Activated CD4-positive, alpha-beta T cell treated with anti-CD3 and anti-CD28 coated beads, Interleukin-2, amount 50 U/mL, for 1 hour (primary cell): Measurements from ENCODE around the gene DNAJC10.
"Not testable (repeated sequence)": the region's sequence is repeated elsewhere in the genome, so short reads cannot be mapped to it uniquely, and the experiment has no call there.

Source experiments
- DNase-seq: peaks from one replicate; pipeline ENCODE4 v3.0.0-alpha.2; 2020

The DNAJC10 gene

GRCh38 chr2:182726473-182726872, 10.4 kb downstream of the DNAJC10 start:
- DNase-seq: no peak

DNA sequence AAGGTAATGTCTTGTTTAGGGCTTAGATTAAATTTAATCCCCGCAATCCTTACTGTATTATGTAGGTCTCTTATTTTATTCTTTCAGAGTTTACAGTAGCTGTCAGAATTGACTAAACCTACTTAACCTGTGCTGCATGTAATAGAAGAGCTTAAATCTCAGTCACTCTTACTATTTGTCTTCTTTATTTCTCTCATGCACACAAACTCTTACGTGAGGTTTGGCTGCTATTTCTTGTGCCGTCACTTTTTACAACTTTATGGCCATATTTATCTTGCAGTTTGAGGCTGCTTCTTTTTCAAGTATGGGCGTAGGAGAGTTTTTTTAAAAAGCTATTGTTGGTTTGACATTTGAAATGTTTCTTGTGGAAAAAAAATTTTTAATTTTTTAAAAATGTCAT, 12.0 kb downstream of the DNAJC10 start:
- DNase-seq: no peak

DNA sequence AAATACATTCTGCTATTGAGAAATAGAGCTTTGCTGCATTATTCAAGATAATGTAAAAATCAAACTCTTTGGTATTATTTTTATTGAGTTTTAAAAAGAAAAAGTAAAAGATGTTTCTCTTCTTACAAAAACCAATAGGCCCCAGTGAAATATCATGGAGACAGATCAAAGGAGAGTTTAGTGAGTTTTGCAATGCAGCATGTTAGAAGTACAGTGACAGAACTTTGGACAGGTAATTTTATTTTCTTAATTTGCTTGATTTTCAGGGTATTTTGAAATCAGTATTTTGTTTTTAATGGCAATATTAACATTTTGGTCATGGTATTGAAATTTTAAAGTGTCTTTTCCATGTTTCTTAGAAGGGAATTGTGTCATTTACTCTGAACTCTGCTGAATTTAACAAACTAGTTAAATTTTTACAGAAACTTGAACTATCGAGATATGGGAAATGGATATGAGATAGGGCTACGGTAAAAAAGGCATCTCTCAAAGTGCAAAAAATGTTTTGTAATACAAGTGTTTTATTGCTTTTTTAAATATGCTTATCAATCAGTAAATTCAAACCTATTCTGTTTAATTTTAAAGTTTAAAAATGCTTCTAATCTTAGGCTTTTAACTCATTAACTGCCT, 13.8 kb downstream of the DNAJC10 start:
- DNase-seq: no peak

- DNase-seq: no peak
Observed at GRCh38 chr2:182730486-182730885, 14.4 kb downstream of the DNAJC10 start.

- DNase-seq: no peak
Observed at GRCh38 chr2:182732736-182733135, 16.7 kb downstream of the DNAJC10 start.

DNA sequence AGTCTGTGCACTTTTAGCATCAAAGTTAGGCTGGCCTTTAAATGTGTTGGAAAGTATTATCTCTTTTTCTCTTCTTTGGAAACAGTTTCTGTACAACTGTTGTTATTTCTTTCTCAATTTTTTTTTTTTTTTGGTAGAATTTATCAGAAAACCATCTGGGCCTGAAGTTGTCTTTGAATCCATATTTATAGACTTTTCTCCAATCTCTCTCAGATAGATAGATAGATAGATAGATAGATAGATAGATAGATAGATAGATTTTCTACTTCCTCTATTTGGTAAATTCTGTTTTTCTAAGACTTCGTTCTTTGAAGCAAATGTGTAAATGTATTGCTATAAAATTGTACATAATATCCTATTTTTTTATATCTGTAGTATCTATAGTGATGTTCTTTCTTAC, 17.5 kb downstream of the DNAJC10 start:
- DNase-seq: no peak

DNA sequence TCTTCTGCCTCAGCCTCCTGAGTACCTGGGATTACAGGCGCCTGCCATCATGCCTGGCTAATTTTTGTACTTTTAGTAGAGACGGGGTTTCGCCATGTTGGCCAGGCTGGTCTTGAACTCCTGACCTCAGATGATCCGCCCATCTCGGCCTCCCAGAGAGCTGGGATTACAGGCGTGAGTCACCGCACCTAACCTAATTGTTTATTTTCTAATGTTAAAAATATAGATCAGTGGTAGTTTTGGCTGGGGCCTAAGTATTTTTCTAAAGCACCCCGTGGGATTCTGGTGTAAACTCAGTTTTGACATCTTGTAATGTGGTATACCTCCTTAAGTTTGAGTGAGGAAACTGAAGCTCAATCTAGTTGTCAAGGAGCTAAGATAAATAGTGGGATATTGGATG, 20.8 kb downstream of the DNAJC10 start:
- DNase-seq: not testable (repeated sequence)

GRCh38 chr2:182740701-182741100, 24.6 kb downstream of the DNAJC10 start:
- no peak for DNase-seq

GRCh38 chr2:182741620-182742019, 25.6 kb downstream of the DNAJC10 start:
- DNase-seq: no peak

- DNase-seq: no peak
Observed at GRCh38 chr2:182744490-182744889, 28.4 kb downstream of the DNAJC10 start.

DNA sequence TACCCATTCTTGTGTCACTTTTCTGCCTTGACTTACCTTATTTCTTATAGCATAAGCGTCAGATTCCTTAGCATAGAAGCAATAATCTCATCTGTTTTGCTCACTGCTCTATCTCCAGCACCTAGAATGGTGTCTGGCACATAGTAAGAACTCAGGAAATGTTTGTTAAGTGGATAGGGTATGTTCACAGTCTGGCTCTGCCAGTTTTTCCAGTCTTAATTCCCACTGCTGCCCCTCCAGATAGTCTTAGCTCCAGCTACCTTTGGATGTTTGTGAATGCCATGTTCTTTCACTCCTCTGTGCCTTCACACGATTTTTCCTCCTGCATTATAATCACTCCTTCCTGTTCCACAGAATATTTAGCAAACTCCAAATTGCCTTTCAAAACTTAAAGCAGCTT, 29.0 kb downstream of the DNAJC10 start:
- DNase-seq: no peak

GRCh38 chr2:182745894-182746293, 29.8 kb downstream of the DNAJC10 start:
- not testable (repeated sequence) for DNase-seq

- no peak for DNase-seq
Observed at GRCh38 chr2:182754231-182754630, 38.2 kb downstream of the DNAJC10 start.

GRCh38 chr2:182758379-182758778, 42.3 kb downstream of the DNAJC10 start:
- no peak for DNase-seq

DNA sequence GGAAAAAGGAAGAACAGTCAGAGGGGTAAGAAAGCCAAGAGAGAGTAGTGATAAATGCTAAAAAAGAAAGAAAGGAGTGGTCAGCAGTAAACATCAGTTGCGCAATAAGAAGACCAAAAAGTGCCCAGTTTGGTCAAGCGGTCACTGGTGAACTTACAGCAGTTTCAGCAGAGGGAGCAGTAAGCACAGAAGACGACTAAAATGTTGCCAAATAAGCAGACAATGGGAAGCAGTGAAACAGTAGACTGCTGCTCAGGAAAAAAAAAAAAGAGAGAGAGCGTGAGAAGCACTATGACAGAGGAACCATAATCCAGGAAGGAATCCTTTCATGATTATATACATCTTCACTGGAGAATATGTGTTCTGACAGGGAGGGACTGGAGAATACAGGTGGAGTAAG, 45.8 kb downstream of the DNAJC10 start:
- no peak for DNase-seq

DNA sequence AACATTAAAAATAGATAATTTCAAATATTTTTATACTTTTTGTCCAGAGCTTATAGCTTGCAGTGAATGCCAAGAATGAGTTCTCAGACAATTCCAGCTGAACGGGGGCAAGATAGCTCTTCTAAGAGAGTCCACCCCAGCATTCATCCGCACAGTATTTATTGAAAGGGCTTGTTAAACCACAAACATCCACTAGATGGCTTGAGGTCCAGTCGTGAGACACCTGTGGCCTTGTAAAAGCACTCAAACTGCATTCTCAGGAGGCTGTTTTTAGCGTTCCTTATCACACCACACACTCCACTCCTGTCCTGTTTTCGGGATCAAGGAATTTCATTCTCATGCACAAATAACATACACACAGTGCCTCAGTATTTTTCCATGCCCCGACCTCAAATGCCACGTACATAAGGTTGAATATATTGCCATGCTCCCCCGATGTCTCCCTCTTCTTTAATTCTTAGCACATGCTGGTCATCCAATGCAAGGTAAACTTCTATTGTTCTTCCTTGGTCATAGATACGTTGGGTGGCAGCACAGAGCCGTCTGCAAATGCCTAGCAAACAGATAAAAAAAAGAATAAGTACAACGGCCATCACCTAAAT, 47.4 kb downstream of the DNAJC10 start:
- no peak for DNase-seq

DNA sequence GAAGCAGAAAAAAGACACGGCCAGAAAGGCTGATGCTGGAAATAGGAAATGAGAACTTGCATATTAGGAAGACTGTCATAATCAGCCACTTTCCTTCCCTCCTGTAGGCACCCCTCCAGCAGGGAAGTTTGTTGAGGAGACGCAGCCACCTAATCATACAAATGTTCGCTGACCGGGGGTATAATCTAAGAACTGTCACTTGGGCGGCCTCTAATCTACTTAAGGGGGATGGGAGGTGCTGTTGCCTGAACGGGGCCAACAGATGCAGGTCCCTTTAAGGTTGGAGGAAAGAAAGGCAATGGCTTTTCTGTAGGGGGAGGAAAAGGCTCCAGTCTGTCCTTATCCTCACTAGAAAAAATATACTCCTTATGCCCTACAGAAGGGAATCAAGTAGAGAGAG, 50.6 kb downstream of the DNAJC10 start:
- DNase-seq: no peak

DNA sequence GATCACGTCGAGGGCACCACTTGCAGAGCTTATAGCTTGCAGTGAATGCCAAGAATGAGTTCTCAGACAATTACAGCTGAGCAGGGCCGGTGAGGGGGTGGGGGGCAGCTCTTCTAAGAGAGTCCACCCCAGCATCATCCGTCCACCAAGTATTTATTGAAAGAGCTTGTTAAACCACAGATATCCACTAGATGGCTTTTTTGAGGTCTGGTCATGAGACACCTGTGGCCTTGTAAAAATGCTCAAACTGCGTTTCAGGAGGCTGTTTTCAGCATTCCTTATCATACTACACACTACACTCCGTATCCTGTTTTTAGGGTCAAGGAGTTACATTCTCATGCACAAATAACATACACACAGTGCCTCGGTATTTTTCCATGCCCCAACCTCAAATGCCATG, 51.5 kb downstream of the DNAJC10 start:
- DNase-seq: no peak

DNA sequence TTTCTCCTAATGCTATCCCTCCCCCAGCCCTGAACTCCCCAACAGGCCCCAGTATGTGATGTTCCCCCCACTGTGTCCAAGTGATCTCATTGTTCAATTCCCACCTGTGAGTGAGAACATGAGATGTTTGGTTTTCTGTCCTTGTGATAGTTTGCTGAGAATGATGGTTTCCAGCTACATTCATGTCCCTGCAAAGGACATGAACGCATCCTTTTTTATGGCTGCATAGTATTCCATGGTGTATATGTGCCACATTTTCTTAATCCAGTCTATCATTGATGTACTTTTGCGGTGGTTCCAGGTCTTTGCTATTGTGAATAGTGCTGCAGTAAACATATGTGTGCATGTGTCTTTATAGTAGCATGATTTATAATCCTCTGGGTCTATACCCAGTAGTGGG, 52.9 kb downstream of the DNAJC10 start:
- DNase-seq: not testable (repeated sequence)

DNA sequence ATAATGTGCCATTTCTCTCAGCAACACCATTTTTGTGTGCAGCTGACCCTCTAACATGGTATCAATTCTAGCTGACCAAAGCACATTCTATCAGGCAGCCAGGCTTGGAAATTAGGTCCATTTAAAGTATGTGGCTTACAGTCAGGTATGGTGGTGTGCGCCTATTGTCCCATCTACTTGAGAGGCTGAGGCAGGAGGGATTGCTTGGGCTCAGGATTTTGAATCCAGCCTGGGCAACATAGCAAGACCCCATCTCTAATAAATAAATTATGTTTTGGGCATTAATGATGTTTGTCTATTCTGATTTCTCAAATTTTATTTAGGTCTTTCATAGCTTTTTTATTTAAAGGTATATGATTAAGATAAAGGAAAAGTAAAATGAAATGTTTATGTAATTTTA, 63.3 kb downstream of the DNAJC10 start:
- DNase-seq: no peak

- DNase-seq: not testable (repeated sequence)
Observed at GRCh38 chr2:182781099-182781498, 65.0 kb downstream of the DNAJC10 start.

- not testable (repeated sequence) for DNase-seq
Observed at GRCh38 chr2:182782686-182783085, 66.6 kb downstream of the DNAJC10 start.

GRCh38 chr2:182784058-182784706, 68.1 kb downstream of the DNAJC10 start:
- no peak for DNase-seq

DNA sequence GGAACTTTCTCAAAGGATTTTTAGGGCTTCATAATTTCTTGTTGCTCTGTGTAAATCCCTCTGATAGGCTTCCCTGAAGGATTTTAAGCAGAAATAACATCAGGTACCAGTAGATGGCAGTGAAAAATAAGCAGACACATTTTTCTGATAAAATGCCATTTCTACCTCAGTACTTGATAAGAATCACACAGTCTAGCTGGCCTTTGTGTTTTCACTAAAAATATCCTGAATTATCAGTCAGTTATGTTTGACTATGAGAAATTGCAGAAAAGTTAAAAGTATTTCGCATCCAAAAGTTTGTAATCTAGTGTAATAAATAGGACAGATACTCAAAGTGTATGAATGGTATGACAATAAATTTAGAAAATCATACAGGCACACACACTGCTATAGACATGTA, 68.7 kb downstream of the DNAJC10 start:
- DNase-seq: no peak

DNA sequence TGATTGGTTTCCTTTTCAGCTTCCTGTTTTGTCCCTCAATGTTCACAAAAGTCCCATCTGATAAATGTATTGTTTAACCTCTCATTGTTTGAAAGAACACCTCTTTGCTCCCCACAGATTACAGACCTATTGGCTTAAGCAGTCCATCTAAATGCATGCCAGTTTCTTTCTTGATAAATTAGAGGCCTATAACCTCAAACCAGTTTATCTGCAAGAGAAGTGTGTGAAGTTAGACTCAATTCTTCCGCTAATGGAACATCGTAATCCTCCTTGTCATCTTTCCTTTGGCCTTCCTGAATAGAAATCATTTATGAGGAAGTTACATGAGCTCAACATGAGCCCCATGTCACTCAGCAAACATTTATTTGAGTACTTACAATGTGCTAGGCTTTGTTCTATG, 76.4 kb downstream of the DNAJC10 start:
- DNase-seq: no peak
